ENCODE measurements around the gene CDH13.

Gene CDH13

GRCh38 chr16:82963653-82964052, 336.9 kb downstream of the CDH13 start:
- no peak for ATAC-seq

DNA sequence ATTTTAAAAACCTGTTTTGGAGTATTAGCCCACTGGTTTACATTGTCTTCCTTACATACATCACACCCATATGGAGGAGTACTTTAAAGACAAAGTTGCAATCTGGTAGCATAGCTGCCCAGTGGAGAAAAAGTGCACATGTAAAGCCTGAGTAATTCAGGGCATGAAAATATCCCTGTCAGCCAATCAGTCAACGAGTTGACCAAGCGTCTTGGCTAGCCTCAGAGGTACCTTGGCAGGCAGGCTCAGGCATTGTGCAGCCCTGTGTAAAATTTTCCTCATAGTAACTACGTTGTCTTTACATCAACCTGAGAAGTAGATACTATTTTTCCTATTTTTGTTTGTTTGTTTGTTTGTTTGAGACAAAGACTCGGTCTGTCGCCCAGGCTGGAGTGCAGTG, 339.0 kb downstream of the CDH13 start:
- ATAC-seq = no peak

DNA sequence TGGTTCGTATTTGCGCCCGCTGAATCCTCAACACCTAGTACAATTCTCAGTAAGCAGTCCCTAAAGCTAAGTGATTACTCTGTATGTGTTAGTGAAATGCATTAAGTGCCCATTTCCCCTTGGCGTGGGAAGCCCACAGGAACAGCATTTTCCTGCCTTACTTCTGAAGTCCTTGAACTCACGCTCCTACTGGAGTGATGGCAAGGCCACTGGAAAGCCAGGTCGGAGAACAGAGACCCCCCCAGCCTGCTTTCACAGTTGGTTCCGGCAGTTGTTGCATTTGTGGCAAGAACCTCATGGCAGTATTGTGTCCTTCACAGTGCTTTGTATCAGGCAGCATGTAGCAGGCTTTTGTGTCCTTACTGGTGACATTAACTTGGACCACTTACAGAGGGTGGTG, 340.7 kb downstream of the CDH13 start:
- no peak for ATAC-seq

- no peak for ATAC-seq
These were observed 344.4 kb downstream of the CDH13 start for GRCh38 chr16:82971126-82971525.

GRCh38 chr16:82972331-82972919, 345.7 kb downstream of the CDH13 start:
- no peak for ATAC-seq

- ATAC-seq = no peak
These were observed 352.8 kb downstream of the CDH13 start for GRCh38 chr16:82979406-82980111.

DNA sequence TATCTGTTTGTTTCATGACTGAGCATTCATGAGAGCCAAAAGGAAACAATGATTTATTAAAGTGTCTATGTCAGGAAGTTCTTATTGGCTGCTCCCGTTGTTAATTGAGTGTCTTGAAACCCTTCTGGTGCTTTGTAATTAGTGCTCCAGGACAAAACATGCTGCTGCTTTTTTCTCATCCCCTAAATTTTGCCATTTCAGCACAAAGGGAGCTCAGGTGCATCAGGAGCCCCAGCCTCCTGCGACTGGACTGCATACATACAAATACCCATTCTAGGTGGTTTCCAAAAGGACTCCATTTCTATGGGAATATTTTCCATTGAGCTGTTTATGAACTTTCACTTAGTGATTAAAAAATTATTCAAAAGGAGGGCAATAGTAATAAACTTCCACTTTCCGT, 354.0 kb downstream of the CDH13 start:
- ATAC-seq = no peak

GRCh38 chr16:82987767-82988166, 361.0 kb downstream of the CDH13 start:
- ATAC-seq = no peak

DNA sequence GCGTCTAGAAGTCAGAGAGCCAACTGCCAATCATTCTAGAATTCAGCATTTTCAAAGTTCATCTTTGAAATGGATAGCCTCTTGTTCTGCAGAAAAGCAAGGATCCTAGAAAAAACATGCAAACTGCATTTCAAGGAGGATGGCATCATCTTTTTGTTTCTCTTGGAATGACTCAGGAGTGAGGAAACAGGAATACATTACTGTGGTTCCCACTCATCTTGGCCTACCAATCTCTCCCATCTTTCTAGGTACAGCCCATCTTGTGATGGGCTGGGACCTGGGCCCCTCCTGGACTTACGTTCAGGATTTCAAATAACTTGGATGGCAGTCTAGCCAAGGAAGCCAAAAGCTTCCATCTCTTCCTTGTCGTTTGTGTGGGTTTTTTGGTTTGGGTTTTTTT, 363.4 kb downstream of the CDH13 start:
- no peak for ATAC-seq

DNA sequence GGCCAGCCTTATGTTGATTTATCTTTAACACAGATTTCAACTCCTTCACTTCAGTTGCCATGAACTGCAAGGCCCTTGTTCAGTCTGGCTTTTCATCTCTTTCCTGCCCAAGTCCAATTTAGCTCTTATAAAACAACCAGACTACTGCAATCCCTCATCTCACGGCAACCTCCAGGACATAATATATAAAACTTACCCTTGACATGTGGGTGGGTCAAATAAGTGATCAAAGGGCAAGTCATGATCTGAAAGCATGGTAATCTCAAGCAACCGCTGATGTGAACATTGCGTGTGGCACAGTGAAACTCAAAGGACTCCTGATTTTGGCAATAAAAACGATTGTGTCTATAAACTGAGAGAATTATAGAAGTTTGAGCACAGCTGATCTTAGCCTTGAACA, 364.6 kb downstream of the CDH13 start:
- no peak for ATAC-seq

DNA sequence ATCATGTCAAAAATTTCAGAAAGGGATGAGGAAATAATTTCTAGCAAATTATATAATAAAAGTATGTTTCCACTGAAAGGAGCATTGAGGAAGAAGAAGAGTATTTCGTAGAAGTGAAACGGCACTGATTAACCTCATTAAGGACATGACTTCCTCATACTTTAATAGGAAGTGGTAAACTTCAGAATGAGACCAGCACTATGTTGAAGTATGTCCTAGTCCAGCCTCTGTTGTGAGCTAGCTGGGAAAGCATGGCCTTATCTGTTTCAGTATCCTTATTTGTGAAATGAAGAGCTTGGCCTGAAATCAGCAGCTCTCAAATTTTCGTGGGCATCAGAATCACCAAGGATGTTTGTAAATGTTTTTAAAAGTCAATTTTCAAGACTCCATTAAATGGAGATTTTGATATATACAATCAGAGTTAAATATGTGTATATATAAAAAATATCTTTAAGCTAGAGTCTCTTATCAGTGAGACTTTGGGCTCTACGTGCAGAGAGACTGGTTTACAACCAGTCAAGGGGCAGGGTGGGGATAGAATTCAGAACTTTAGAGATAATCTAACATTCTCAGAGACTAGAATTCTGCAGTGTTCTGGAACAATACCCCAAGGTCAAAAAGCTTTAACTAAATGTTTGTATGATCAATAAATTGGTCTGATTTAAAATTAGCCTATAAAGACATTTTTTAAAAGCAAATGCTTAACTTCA, 365.4 kb downstream of the CDH13 start:
- no peak for ATAC-seq

DNA sequence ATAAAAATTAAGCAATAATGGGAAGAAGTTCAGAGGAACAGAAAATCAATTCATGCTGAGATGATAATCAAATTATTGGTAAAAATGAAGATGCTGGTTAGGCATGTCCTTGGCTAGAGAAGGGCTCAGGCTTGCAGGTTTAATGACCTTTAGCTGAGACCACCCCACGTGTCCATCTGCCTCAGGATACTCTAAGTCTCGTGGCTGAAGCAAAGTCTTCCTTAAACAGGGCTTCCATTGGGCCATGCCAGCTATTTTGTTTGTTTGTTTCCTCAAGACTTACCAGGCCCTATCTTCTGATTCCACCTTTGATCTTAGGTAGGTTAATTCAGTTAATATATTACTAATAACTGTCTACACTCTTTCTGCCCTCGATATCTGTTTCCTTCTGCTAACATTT, 366.0 kb downstream of the CDH13 start:
- no peak for ATAC-seq

- no peak for ATAC-seq
These were observed 366.6 kb downstream of the CDH13 start for GRCh38 chr16:82993415-82993814.

DNA sequence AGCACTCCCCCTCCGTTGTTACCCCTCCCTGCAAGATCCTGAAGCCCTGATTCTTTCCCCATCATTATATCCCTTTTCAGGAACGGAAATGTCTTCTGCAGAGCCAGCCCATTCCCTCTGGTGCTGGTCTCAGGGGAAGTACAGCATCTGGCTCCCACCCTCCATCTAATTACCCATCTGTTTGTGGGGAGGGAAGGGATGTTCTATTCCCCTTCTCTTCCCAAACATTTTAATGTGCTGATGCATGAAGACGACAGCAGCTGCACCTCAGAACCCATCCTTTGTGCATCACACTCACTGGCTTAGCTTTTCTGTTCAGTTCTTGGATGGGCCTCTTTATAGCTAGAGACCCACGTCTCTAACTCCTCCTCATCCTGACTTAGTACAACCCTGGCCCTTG, 367.2 kb downstream of the CDH13 start:
- ATAC-seq = no peak

DNA sequence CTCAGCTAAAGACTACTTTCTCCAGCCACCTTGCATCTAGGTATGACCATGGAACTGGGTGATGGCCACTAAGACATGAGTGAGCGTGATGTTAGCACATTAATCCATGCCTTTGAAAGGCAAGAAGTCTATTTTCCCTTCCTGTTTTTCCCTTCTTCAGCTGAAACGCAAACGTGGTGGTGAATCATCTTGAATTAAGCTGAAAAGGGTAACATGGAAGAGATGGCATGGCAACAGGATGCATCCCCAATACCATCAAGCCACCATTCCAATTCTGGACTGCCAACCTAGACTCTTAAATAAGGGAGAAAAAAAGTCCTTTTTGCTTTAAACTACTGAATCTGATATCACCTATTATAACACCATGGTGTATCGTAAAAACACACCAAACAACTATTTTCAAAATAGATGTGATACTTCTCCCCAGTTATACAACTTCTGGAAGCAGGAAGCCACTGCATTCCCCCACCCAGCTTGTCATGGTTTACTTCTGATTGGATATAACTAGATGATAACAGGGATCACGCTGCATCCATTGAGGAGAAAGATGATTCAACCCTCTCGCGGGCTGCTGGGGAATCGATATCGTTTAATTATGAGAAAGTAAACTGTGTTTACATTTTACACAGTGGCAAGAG, 368.6 kb downstream of the CDH13 start:
- no peak for ATAC-seq

GRCh38 chr16:82995924-82996441, 369.2 kb downstream of the CDH13 start:
- ATAC-seq = no peak

GRCh38 chr16:82996814-82997213, 370.0 kb downstream of the CDH13 start:
- no peak for ATAC-seq

GRCh38 chr16:82999711-83000110, 372.9 kb downstream of the CDH13 start:
- ATAC-seq = no peak

GRCh38 chr16:83002351-83003334, 375.9 kb downstream of the CDH13 start:
- ATAC-seq = no peak

DNA sequence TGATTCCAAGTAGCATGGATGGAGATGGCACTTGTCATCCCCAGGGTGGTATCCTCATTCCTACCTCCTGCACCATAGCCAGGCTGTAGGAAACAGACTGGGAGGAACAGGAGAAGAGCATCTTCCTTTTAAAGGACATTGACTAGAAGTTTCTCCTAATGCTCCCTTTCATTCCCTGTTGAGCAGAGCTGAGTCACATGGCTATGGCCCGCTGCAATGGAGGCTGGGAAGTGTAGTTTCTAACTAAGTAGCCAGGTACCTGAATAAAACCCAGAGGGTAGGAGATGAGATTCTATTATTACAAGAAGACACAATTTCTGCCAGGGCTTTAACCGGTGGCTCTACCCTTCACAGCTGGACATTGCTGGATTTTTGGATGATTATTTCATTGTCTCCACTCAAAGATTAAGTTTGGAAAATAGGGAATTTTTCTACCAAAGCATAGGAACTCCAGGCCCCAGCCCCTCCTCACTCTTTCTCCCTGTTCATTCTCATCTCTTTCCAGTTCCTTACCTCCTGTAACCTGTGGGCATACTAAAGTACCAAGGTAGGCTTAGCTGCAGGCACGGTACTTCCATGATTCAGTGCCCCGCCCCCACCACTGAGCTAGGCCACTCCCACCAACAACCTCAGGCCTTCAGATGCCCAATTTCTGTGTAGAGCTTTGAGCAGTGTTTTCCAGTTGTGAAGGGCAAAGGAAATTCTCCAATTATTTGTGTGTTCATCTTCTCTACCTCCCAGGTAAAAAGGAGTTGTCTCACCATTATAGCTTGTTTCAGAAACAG, 378.3 kb downstream of the CDH13 start:
- no peak for ATAC-seq

- no peak for ATAC-seq
These were observed 378.9 kb downstream of the CDH13 start for GRCh38 chr16:83005653-83006160.

Data from activated CD4-positive, CD25-positive, alpha-beta regulatory T cell treated with anti-CD3 and anti-CD28 coated beads, Interleukin-2, amount 50 U/mL, for 24 hours (primary cell).